Adrenal gland (tissue), 5 donors: ENCODE measurements around the gene HOXD8.

ENCODE experiments used
- POLR2A ChIP-seq, 2 donors: fragments of 450-650 bp; IDR thresholded peaks; one replicate each; pipeline ENCODE4 v1.6.1; 2017; ENCODE audit warnings: antibody characterized with exemption in 2 of 2, mild to moderate bottlenecking in 2 of 2, moderate library complexity in 1 of 2
- TF ChIP-seq, protein P1 (sequence below), 6 experiments: fragments of 450-650 bp in 4 of 6; fragments of 200-600 bp in 2 of 6; sonication (generic) in 1 of 6; IDR thresholded peaks; 1 replicate in 5 of 6; 2 replicates in 1 of 6; pipeline versions ENCODE4 v1.5.1 to v1.8.0; 2016 to 2021; ENCODE audit warnings: antibody characterized with exemption in 6 of 6, mild to moderate bottlenecking in 2 of 6, moderate library complexity in 1 of 6
- donor health status: DM: no; HTN: no; CAD: no.

DNA sequence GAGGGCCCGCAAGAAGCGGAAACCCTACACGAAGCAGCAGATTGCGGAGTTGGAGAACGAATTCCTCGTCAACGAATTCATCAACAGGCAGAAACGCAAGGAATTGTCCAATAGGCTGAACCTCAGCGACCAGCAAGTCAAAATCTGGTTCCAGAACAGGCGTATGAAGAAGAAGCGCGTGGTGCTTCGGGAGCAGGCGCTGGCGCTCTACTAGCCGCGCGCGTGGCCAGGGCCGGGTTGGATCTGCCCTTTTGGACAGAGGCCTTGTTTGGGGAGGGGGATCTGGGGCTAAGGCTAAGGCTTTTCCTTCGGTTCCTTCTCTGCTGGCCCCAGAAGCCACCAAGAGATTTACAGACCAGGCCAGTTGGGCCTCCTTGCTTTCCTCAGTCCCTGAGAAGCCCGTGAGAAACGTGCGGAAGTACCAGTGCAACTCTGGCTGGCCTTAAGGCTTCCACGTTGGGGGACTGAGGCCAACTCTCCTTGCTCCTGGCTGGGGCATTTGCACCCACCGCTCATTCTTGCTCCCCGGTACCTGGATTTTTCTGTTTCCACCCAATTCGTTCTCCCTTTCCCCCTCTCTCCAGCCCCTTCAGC lies 28.9 kb upstream of the HOXD8 start:
- TF ChIP-seq POLR2A (IDR thresholded peaks at IDR 0.05) = no peak
- TF ChIP-seq, protein P1, sequence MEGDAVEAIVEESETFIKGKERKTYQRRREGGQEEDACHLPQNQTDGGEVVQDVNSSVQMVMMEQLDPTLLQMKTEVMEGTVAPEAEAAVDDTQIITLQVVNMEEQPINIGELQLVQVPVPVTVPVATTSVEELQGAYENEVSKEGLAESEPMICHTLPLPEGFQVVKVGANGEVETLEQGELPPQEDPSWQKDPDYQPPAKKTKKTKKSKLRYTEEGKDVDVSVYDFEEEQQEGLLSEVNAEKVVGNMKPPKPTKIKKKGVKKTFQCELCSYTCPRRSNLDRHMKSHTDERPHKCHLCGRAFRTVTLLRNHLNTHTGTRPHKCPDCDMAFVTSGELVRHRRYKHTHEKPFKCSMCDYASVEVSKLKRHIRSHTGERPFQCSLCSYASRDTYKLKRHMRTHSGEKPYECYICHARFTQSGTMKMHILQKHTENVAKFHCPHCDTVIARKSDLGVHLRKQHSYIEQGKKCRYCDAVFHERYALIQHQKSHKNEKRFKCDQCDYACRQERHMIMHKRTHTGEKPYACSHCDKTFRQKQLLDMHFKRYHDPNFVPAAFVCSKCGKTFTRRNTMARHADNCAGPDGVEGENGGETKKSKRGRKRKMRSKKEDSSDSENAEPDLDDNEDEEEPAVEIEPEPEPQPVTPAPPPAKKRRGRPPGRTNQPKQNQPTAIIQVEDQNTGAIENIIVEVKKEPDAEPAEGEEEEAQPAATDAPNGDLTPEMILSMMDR (IDR thresholded peaks at IDR 0.05) = no peak
